HG02943 (cell line): ENCODE measurements around the gene CILP2.

Experiments
- ATAC-seq: cut with Tn5 transposase; IDR thresholded peaks from one replicate; pipeline ENCODE4 v1.9.1; 2021; ENCODE audit warnings: mild to moderate bottlenecking, low read depth, moderate library complexity; ENCODE audit not compliant: unreplicated experiment

Gene CILP2

DNA sequence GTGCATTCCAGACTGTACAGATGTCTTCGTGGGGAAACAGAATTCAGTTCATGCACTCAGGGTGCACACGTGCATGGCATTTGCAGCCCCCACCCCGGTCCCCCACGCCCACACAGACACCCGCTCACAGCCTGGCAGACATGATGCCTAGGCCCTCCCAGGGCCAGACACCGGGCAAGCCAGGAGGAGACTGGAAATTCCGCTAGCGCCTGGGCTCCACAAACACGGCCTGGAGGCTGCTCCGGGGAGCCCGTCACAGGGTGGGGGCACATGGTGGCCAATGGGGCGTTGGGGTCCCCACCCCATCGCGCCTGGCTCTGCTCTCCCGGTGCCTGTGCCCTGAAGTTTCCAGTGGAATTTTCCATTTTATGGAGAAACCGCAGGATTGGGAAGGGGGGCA, 3.6 kb downstream of the CILP2 start:
- no peak for ATAC-seq

- no peak for ATAC-seq
These were observed 4.4 kb downstream of the CILP2 start for GRCh38 chr19:19542507-19542906.

DNA sequence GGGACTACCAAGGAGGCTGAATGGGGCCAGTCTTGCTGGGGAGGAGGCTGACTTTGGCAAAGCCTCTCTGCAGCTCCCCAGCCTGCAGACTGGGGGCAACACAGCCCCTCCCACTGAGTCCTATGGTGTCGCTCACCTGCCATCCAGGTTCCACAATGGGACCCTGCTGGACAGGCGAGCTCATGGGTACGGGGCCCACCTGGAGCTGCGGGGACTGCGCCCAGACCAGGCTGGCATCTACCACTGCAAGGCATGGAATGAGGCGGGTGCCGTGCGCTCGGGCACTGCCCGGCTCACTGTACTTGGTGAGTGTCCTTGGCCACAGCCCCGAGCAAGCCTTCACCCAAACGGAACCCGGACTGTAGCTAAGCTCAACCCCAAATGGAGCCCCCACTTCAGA, 5.0 kb downstream of the CILP2 start:
- ATAC-seq: no peak

GRCh38 chr19:19543640-19544039, 5.6 kb downstream of the CILP2 start:
- ATAC-seq: no peak

GRCh38 chr19:19544257-19544953, 6.3 kb downstream of the CILP2 start:
- no peak for ATAC-seq

GRCh38 chr19:19544954-19545591, 7.0 kb downstream of the CILP2 start:
- ATAC-seq: no peak

DNA sequence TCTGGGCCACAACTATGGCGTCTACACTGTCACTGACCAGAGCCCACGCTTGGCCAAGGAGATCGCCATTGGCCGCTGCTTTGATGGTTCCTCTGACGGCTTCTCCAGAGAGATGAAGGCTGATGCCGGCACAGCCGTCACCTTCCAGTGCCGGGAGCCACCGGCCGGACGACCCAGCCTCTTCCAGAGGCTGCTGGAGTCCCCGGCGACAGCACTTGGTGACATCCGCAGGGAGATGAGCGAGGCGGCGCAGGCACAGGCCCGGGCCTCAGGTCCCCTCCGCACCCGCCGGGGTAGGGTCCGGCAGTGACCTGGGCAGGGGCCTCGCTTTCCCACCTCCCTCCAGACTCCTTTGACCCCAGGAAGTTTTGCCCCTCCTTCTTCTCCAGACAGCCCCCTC, 7.6 kb downstream of the CILP2 start:
- no peak for ATAC-seq

DNA sequence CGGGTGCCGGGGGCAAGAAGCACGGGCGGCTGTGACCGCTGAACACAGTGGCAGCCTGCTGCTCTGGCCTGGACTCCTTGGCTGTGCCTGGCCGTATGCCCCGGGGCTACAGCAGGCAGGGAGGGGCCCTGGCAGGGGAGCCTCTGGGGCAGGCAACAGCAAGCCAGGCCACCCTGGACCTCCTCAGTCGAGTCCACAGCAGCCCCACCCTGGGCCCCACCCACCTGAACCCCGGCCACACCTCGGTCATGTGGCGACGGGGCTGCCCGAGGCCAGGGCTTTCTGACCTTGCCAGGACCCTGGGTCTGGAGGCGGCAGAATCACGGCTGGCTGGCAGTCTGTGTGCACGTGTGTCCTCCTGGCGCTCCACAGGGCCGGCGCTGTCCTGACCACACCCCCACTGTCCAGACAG, 8.7 kb downstream of the CILP2 start:
- no peak for ATAC-seq

DNA sequence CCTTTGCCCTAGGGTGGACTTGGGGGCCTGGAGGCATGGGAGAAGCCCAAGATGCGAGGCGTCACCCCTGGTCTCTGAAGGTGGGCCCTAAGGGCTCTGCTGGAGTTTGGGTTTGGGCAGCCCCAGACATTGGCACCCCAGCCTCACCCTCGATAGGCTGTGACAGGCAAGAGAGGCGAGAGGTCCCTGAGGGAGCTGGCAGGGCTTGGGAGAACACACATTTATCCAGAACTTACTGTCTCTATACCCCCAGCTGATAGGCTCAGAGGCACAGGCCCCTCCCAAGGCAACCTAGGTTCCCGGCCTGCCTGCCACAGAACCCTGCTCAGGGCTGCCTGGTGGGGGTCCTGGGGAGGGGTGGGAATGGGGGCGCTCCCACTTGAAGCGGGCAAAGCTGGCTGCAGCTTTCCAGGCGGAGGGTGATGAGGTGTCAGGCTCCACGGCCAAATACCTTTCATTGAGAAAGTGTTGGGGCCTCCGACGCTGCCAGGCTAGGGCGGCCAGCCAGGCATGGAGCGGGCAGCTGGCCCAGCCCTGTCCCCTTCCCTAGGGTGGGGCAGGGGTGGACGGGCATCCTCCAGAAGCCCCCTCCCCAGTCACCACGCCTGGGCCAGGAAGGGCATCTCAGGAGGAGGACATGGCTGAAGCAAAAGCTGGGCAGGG, 9.7 kb downstream of the CILP2 start:
- ATAC-seq: no peak

DNA sequence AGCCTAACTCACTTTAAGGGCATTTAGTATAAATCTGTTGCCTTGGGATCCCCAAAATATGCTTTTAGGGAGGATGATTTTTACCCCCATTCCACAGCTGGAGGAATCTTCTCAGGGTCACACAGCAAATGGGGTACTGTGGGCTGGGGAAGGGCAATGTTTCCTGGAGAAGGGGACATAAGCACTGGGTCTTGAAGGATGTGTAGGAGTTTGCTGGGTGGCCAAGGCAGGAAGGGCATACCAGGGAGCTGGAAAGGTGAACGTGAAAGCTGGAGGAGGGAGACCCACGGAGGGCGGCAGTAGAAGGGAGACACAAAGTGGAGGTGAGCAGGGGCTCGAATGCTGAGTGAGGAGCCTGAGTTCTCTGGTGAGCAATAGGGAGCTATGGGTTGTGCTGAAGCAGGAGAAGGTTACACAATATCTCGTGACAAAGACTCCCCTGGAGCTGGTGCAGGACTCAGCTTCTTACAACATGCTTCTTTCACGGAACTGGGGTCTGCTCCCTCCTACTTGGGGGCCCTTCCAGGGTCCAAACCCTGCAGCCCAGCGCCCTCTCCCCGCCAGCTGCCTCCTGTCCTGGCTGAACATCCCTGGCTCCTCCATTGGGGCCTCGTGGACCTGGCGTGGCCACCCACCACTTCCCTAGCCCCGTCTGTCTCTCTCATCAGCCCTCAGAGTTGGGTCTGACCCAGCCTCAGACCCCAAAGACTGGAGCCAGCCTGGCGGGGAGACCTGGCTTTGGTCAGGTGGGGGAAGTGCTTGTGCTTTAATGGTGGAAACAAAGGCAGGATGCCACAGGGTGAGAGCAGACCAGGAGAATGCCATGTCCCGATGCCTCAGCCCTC, 11.1 kb downstream of the CILP2 start:
- ATAC-seq: no peak

- no peak for ATAC-seq
These were observed 11.9 kb downstream of the CILP2 start for GRCh38 chr19:19549804-19550464.

DNA sequence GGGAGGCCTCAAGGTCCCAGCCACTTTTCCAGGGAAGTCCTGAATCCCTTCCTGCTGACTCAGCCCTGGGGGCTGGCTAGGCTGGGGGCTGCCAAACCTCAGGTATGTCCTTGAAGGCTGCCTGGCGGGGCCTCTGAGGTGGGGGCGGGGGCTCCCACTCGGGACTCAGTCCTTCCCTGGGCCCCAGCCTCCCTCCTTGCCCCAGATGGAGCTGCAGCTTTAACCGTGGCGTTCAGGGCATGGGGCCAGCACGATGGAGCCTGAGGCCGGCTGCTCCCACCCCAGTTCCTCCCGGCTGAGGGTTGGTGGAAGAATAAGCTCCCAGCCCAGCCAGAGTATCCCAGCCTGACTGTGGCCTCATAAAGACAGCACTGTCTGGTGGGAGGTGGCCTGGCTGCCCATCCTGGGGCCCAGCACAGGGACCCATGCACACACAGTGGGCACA, 12.4 kb downstream of the CILP2 start:
- no peak for ATAC-seq

GRCh38 chr19:19550972-19551852, 13.1 kb downstream of the CILP2 start:
- no peak for ATAC-seq

DNA sequence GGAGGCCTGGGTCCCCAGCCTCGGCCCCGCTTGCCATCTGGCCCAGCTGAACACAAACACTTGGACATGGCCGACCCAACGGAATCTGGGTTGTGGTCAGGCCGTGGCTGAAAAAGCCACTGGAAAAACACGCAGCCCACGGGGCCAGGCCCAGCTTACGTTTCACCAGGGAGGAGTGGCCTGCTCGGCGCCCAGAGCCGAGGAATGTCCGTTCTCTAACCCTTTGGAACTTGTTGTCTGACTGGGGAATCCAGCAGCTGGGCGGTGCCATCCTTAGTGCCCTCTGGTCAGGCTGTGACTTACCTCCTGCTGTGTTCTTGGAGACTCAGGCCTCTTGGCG, 13.8 kb downstream of the CILP2 start:
- no peak for ATAC-seq

GRCh38 chr19:19552798-19553197, 14.7 kb downstream of the CILP2 start:
- no peak for ATAC-seq

DNA sequence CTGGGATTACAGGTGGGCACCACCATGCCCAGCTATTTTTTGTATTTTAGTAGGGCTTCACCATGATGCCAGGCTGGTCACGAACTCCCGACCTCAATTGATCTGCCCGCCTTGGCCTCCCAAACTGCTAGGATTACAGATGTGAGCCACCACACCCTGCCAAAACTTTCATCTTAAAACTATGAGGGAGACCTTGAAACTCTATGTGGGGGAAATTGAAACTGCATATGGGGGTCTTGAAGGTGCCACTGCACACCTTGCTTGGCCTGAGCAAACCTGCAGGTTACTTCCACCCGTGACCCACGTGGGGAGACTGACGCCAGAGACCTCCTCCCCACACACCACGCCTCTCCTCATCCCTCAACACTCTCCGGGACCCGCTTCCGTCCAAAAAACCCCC, 15.6 kb downstream of the CILP2 start:
- ATAC-seq: no peak

DNA sequence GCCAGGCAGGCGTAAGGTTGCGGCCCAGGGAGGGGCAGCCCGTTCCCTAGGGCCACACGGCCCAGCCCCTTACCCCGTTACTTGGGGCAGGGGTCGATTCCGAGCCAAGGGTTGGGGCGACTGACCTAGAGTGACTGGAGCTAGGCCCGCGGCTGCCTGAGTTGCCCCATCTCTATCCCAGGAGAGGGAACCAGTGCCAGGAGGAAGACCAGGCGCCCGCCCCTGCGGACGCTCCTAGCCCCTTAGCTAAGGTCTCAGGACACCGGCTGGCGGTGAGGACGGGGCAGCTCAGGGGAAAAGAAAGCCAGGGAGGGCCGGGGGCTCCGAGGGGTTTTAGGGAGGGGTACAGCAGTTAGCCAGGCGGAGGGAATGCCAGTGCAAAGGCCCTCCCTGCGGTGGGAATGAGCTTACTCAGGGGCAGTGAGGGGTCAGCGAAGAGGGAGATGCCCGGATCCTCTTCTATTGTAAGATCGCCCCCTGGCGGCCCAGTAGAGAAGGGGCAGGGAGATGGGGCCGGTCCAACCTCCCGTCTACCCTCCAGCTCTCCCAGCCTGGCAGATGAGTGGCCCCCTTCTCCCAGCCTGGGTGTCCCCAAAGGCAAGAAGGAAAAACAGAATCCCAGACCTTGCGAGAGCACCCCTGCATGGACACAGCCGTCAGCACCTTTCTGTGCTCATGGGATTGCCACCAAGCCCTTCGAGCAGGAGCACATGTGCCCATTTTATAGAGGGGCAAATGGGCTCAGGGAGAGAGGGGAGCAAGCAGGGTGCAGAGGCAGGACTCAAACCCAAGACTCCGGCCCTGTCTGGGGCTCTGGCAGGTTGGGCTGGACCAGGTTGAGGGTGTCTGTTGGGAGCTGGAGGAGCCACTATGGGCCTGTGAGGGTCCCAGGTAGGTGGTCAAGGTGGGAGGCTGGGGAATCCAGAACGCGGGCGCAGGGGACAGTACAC, 16.3 kb downstream of the CILP2 start:
- no peak for ATAC-seq

DNA sequence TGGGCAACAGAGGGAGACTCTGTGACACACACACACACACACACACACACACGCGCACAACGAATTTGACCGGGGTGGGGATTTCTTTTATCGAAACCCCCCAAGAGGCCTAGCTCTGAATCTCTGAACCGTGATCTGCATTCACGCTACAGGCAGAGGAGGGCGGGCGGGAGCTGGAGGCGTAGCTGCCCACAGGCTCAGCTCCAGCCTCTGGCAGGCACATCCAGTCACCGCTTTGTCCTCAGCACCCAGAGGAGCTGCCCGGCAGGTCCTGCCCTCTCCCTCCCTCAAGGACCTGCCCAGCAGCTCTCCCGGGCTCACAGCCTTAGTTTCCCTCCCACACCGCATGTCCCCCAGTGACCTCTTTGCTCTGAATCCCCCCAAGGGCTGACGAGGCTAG, 20.0 kb downstream of the CILP2 start:
- no peak for ATAC-seq
